Measurements from ENCODE around the gene NOC3L.
"Not testable (repeated sequence)": the region's sequence is repeated elsewhere in the genome, so short reads cannot be mapped to it uniquely, and the experiment has no call there.

The NOC3L gene

DNA sequence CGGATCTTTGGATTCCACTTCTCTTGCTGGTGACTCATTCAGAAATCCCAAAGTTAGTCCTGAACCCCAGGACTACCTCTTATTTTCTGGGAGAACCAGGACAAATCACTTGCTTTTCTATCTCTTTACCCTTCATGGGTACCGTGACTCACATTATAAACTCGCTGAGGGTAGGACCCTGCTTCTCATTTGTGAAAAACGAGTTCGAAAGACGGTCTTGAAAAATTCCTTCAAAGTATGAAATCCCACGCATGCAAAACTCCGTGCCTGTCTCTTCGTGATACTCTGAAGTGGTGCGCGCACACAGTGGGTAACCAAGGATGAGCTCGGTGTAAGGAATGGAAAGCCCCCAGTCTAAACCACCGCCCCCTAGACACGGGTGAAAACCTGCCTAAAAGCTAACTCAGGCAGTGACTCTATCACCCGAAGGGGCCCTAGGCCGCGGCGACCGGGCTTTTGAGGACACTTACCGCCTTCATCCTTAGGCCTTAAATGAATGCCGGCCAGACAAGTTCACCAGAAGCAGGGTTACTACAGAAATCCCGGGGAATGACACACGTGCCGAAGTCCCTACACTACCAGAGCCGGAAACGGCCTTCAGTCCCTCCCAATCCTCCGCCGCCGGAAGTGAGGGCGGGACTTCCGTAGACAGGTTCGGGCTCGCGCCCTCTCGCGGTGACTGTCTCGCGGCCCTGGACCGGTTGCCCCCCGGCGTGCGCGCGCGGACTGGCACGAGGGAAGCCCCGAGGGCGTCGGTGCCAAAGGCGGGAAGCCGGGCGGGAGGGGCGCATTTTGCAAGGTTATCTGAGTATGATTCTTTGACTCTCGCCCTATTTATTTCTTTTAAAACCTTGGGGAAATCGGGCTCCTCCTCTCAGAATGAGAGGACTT is at the start of gene NOC3L:
Gene NOC3L, minus strand, starts transcription at position 580 of the 891 bp plus-strand sequence. Its CDS starts 101 bp downstream, at position 479.
- DNase-seq, result peak; percentile 46

- DNase-seq, result no peak
Observed at GRCh38 chr10:94412449-94412848, 49.7 kb upstream of the NOC3L start.

- DNase-seq, result no peak
Observed at GRCh38 chr10:94411304-94411703, 48.6 kb upstream of the NOC3L start.

DNA sequence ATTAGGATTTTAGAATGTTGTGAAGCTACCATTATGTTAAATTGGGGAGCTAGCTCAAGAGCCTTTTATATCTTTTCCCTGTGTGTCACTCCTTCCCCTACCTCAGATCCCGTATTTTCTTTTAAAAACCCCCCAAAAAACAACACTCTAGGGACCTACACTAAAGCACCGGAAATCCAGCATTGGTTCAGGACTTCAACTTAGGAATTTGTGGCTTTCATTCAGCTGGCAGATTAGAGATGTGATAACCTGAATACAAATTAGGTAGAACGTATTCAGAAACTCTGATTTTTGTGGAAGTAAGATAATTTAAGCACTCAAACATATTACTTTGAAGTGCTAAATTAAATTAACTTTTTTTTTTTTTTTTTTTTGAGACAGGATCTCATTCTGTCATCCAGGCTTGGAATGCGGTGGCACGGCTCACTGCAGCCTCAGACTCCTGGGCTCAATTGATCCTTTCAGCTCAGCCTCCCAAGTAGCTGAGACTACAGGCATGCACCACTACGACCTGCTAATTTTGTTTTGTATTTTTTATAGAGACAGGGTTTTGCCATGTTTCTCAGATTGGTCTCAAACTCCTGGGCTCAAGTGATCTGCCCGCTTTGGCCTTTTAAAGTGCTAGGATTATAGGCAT is 46.4 kb upstream of the NOC3L start:
- DNase-seq, result no peak

GRCh38 chr10:94407668-94408067 is 44.9 kb upstream of the NOC3L start:
- DNase-seq, result no peak

DNA sequence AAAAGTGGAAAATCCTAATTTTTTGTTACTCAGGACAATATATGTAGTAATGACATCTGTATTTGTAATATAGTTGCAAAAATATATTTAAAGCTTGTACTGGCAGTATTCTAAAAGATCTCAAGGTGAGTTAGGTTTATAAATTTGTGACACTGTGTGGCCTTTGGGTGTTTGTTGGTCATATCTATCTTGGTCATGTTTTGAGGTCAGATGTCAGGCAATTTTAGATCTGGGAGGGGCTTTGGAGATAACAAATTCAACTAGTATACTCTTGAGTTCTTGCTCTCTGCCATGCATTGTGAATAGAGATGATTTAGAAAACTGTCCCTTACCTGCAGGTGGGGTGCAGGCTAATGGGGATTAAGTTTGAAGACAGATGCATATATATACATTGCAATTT is 42.7 kb upstream of the NOC3L start:
- no peak for DNase-seq

DNA sequence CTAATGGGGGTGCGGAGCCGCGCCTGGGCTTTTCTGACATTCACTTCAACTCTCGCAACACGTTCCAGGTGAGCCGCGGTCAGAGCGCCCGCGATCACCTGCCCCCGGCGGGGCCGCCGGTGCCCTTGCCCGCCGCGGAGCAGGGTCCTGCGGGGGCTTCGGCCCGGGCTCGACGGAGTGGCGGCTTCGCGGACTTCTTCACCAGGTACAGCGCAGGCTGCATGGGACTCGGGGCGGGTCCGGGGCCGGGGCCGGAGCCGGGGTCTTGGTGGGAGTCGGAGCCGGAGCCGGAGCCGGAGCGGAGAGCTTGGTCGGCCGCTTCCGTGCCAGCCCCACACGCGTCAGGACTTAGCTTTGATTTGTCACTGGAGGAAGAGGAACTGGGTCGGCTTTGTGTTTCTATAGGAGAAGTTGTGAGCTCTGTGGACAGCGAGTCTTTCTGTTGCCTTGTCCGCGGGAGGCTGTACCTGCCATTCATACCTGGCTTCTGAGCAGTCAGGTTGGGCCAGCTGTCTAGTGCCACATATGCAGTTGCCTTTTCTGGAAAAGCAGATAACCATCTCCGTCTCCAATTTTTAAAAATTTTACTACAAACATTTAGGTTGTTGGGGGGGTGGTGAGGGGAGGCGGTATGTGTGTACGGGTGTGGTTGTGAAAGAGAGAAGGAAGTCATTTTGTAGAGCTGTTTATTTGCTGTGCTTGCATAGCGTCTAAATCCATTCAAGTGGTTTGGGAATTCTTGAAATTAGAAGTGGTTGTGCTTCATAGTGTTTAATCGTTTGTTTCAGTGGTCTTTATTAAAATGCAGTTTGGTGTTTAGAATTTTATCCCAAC is 40.9 kb upstream of the NOC3L start:
- DNase-seq, result peak; percentile 4

- no peak for DNase-seq
Observed at GRCh38 chr10:94402843-94403379, 40.2 kb upstream of the NOC3L start.

- peak; percentile 41 for DNase-seq
Observed at GRCh38 chr10:94402204-94402842, 39.6 kb upstream of the NOC3L start, which contains the start of gene TBC1D12. TSS of gene TBC1D12 (plus strand) at chr10:94402541. CDS start at chr10:94402614, 73 bp downstream.

DNA sequence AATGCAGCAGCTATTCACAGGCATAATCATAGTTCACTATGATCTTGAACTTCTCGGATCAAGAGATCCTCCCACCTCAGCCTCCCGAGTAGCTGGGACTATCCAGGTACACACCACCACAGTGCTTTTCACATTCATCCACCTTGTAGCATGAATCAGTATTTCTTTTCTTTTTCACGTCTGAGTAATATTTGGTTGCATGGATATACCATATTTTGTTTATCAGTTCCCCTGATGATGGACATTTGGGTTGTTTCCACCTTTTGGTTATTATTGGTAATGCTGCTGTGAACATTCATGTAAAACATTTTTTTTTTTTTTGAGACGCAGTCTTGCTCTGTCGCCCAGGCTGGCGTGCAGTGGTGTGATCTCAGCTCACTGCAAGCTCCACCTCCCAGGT is 36.0 kb upstream of the NOC3L start:
- no peak for DNase-seq

GRCh38 chr10:94397549-94398370 is 35.0 kb upstream of the NOC3L start:
- DNase-seq, result no peak

DNA sequence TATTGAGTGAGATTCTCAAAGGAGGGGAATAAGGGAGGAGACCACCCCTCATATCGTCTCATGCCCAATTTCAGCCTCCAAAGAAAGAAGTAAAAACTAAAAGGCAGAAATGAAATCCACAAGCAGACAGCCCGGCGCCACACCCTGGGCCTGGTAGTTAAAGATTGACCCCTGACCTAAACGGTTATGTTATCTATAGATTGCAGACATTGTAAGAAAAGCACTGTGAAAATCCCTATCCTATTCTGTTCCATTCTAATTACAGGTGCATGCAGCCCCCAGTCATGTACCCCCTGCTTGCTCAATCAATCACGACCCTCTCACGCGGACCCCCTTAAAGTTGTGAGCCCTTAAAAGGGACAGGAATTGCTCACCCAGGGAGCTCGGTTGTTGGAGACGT is 29.4 kb upstream of the NOC3L start:
- DNase-seq, result not testable (repeated sequence)

GRCh38 chr10:94385733-94386132 is 23.0 kb upstream of the NOC3L start:
- not testable (repeated sequence) for DNase-seq

GRCh38 chr10:94383530-94383929 is 20.8 kb upstream of the NOC3L start:
- no peak for DNase-seq

GRCh38 chr10:94376865-94377264 is 14.1 kb upstream of the NOC3L start:
- no peak for DNase-seq

- no peak for DNase-seq
Observed at GRCh38 chr10:94375374-94375773, 12.6 kb upstream of the NOC3L start.

DNA sequence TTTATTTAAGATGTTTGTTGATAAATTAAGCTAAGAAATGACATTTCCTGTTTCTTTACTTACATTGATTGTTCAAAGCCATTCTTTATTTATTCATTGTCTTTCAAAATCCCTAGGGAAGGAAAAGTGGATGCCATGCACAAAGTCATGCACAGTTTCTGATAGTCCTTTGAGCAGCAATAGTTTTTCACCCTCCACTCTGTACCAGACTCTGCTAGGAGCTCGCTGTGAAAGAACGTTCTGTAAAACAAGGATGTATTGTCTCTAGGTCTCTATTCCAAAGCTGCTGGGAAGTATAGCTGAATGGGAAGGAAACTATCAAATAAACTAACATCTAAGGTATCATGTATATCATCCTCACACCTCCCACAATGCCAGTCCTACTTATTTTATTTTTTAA is 7.8 kb upstream of the NOC3L start:
- DNase-seq, result no peak

GRCh38 chr10:94366382-94366781 is 3.6 kb upstream of the NOC3L start:
- no peak for DNase-seq

- no peak for DNase-seq
Observed at GRCh38 chr10:94364482-94364881, 1.7 kb upstream of the NOC3L start.

DNA sequence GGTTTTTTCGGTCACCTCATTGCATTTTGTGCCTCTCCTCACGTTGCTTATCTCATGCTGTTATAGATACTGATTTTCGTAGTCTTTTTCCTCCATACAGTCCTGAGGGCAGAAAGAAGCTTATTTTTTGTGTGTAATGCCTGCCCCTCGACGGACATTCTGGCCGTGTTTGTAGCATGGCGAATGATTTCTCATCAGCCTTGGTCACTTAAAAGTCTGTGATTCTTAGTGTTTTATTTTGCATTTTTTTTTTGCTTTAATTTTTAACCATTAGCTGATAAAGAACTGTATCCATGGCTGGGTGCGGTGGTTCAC is 469 bp upstream of the NOC3L start:
- no peak for DNase-seq

DNA sequence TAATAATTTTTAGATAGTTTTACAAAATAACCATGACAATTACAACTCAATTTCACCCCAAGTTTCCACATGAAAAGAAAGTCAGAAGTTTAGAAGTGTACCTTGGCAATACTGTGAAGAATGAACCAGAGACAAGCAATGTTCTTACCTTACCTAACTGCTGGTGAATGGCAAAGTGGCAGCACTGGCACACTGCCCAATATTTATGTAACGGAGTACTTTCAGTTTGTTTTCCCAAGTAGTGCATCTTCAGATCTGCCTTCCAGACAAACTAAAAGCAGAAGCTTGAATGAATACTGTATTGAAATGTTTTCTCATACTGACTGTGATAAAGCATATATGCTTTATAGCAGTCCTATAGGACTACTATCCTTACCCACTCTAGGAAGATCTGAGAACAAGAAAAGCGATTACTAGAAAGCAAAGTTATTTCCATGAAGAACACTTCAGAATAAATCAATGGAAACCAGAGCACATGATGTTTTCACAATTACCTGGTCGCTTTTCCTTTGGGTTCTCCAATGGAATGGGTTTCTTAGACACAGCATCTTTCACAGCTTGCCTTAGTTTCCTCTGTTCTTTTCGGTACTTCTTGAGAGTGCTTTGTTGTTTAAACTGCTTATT is 1.5 kb downstream of the NOC3L start:
- no peak for DNase-seq

Measured in NCI-H1417 treated with DMSO at 0.1 percent for 48 hours (cell line).